ENCODE measurements around the gene FNDC5.

The FNDC5 gene

DNA sequence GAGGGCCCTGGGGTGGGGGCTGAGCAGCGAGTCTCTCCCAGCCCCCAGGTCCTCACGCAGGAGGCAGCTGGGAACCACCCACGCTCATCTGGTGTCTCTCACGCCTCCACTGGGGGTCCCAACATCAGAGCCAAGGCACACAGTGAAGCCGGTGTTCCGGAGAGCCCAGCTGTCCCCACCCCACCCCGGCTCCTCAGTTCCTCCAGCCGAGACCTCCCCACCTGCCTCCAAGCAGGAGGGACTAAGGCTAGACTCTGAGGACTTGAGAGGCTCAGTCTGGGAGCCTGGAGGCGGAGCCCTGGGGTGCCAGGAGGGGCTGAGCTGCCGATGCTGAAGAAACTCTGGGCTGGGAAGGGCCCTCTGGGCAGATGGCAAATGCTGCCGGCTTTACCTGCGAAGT lies 14.0 kb upstream of the FNDC5 start:
- Histone ChIP-seq H3K36me3 (ENCODE audit: control insufficient read depth in 5 of 5, insufficient read depth in 5 of 5, low read length in 5 of 5) (no peaks in the 10 kb centered on the region), H3K4me1 (ENCODE audit: control insufficient read depth in 5 of 5, insufficient read depth in 5 of 5, low read length in 5 of 5) (peaks cover 0 to 9% (median 5%) of the 10 kb centered on the region in 5 donors), H3K27me3 (ENCODE audit: control insufficient read depth in 5 of 5, insufficient read depth in 4 of 5, low read length in 5 of 5) (peaks cover 21 to 50% (median 42%) of the 10 kb centered on the region in 5 donors), H3K9ac (ENCODE audit: low read length in 5 of 5) (no peak overlapping the region), H3K9me3 (ENCODE audit: control insufficient read depth in 5 of 5, low read length in 5 of 5) (no peaks in the 10 kb centered on the region), H3K27ac (ENCODE audit: low read depth, low read length) (no peak overlapping the region), H3K4me3 (ENCODE audit: low read depth in 1 of 5, low read length in 5 of 5) (no peak overlapping the region)

DNA sequence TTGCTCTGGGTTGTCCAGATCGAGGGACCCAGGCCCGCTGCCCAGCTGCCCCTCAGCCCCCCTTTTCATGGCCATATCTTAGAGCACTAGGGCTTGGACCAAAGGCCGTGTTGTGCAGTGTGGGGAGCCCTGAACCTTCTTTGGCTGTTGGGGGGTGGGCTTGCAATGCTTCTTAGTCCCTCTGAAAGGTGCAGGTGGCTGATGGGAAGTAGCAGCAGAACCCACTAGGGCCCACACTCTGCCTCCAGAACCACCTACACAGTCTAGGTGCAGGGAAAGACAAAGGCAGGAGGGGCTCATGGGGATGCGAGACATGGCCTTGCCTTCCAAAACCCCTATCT lies 13.3 kb upstream of the FNDC5 start:
- H3K27ac ChIP-seq (ENCODE audit: low read depth, low read length): no peak overlapping the region
- no peaks in the 10 kb centered on the region for H3K9me3 ChIP-seq (ENCODE audit: control insufficient read depth in 5 of 5, low read length in 5 of 5)
- H3K9ac ChIP-seq (ENCODE audit: low read length in 5 of 5): no peak overlapping the region
- no peak overlapping the region for H3K4me3 ChIP-seq (ENCODE audit: low read depth in 1 of 5, low read length in 5 of 5)
- H3K36me3 ChIP-seq (ENCODE audit: control insufficient read depth in 5 of 5, insufficient read depth in 5 of 5, low read length in 5 of 5): no peaks in the 10 kb centered on the region
- peaks cover 0 to 9% (median 5%) of the 10 kb centered on the region in 5 donors for H3K4me1 ChIP-seq (ENCODE audit: control insufficient read depth in 5 of 5, insufficient read depth in 5 of 5, low read length in 5 of 5)
- peaks cover 21 to 50% (median 41%) of the 10 kb centered on the region in 5 donors for H3K27me3 ChIP-seq (ENCODE audit: control insufficient read depth in 5 of 5, insufficient read depth in 4 of 5, low read length in 5 of 5)

DNA sequence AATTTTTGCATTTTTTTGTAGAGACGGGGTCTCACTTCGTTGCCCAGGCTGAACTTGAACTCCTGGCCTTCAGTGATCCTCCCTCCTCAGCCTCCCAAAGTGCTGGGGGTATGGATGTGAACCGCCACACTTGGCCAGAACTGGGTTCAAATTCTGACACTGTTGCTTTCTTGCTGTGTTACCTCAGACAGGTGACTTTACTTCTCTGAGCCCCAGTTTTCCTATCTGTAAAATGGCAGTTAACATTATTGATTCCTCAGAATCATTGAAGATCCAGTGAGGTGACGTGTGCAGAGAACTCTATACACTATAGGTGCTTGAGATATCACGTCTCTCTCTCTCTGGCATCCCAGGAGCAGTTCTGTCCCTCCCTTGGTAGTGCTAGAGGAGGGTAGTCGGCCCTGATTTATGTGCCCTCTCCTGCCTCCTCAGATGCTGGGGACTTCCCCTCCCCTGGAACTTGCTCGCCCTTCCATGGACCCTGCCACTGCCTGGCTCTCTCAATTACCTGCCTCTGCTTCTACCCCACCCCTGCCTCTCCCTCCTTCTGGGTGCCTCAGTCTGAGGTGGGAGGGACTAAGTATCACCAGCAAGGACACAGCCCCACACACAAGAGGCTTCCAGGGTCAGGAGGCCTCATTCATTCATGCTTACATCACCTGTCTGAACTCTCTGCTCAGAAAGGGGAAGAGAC lies 12.8 kb upstream of the FNDC5 start:
- H3K27me3 ChIP-seq (ENCODE audit: control insufficient read depth in 5 of 5, insufficient read depth in 4 of 5, low read length in 5 of 5): peaks cover 25 to 49% (median 42%) of the 10 kb centered on the region in 5 donors

DNA sequence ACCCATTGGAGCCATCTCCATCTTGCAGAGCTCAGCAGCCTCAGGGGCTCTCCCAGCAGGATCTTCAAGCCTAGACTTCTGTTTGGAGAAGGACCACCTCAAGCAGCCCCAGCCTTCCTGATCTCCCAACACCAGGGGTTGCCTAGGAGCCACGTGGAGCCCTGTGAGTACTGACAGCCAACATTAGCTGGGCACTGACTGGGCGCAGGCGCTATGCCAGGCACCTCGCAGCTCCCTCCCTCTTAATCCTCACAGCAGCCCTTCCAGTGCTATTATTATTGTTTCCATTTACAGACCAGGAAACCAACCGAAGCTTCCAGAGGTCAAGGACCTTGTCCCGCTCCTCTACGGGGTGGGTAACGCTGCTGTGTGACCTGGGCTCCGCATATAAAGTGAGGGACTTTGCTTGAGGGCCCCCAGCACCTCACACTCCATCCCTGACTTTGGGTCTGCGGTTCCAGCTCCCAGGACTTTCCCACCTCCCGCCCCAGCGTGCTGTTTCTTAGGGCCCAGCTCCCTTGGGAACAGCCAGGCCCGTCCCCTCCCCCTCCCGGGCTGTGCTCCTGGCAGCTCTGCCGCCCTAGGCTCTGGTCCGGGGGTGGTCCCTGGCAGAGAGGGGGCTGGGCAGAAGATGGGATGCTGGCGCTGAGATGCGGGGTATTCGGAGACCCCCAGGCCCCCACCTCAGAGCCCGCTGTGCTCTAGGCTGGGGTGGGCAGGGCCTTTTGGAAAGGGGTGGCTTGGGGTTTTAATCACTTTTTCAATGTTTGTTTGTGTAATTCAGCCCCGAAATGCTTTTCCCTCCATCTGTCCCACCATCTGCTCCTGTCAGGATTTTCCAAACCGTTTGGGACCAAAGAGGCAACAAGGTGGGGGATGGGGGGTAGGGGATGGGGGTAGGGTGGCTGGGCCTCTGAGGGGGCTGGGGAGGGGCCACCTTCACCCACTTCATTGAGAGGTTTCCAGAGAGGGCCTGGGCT lies 11.4 kb upstream of the FNDC5 start:
- H3K36me3 ChIP-seq (ENCODE audit: control insufficient read depth in 5 of 5, insufficient read depth in 5 of 5, low read length in 5 of 5): no peaks in the 10 kb centered on the region
- H3K27ac ChIP-seq (ENCODE audit: low read depth, low read length): no peak overlapping the region
- H3K9ac ChIP-seq (ENCODE audit: low read length in 5 of 5): no peak overlapping the region
- H3K4me1 ChIP-seq (ENCODE audit: control insufficient read depth in 5 of 5, insufficient read depth in 5 of 5, low read length in 5 of 5): peaks cover 0 to 9% (median 5%) of the 10 kb centered on the region in 5 donors
- no peaks in the 10 kb centered on the region for H3K9me3 ChIP-seq (ENCODE audit: control insufficient read depth in 5 of 5, low read length in 5 of 5)
- no peak overlapping the region for H3K4me3 ChIP-seq (ENCODE audit: low read depth in 1 of 5, low read length in 5 of 5)
- H3K27me3 ChIP-seq (ENCODE audit: control insufficient read depth in 5 of 5, insufficient read depth in 4 of 5, low read length in 5 of 5): peaks cover 19 to 47% (median 40%) of the 10 kb centered on the region in 5 donors

More for the DNA sequence above, 12.8 kb upstream of the FNDC5 start:
- Histone ChIP-seq H3K4me3 (ENCODE audit: low read depth in 1 of 5, low read length in 5 of 5) (no peak overlapping the region), H3K9ac (ENCODE audit: low read length in 5 of 5) (no peak overlapping the region), H3K27ac (ENCODE audit: low read depth, low read length) (no peak overlapping the region), H3K9me3 (ENCODE audit: control insufficient read depth in 5 of 5, low read length in 5 of 5) (no peaks in the 10 kb centered on the region), H3K4me1 (ENCODE audit: control insufficient read depth in 5 of 5, insufficient read depth in 5 of 5, low read length in 5 of 5) (peaks cover 0 to 9% (median 5%) of the 10 kb centered on the region in 5 donors), H3K36me3 (ENCODE audit: control insufficient read depth in 5 of 5, insufficient read depth in 5 of 5, low read length in 5 of 5) (no peaks in the 10 kb centered on the region)

DNA sequence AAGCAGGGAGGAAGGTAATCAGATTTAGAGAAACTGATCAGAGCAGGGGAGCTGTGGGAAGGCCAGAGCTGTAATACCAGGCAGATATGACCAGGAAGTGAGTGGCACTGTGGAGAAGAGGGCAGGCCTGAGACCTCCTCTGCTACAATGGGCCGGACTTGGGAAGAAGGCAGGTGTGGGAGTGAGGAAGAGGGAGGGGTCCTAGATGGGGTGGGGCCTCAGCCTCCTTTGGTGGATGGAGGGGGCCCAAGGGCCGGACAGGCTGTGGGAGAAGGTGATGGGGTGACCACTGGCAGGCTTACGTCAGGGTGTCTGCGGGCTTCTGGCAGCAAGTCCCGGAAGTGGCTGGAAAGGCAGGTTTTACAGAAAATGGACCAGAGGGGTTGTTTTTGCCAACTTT lies 10.6 kb upstream of the FNDC5 start:
- Histone ChIP-seq H3K36me3 (ENCODE audit: control insufficient read depth in 5 of 5, insufficient read depth in 5 of 5, low read length in 5 of 5) (no peaks in the 10 kb centered on the region), H3K9me3 (ENCODE audit: control insufficient read depth in 5 of 5, low read length in 5 of 5) (no peaks in the 10 kb centered on the region), H3K4me3 (ENCODE audit: low read depth in 1 of 5, low read length in 5 of 5) (no peak overlapping the region), H3K27ac (ENCODE audit: low read depth, low read length) (no peak overlapping the region), H3K4me1 (ENCODE audit: control insufficient read depth in 5 of 5, insufficient read depth in 5 of 5, low read length in 5 of 5) (peaks cover 0 to 14% (median 5%) of the 10 kb centered on the region in 5 donors), H3K27me3 (ENCODE audit: control insufficient read depth in 5 of 5, insufficient read depth in 4 of 5, low read length in 5 of 5) (peaks cover 14 to 43% (median 40%) of the 10 kb centered on the region in 5 donors), H3K9ac (ENCODE audit: low read length in 5 of 5) (no peak overlapping the region)

DNA sequence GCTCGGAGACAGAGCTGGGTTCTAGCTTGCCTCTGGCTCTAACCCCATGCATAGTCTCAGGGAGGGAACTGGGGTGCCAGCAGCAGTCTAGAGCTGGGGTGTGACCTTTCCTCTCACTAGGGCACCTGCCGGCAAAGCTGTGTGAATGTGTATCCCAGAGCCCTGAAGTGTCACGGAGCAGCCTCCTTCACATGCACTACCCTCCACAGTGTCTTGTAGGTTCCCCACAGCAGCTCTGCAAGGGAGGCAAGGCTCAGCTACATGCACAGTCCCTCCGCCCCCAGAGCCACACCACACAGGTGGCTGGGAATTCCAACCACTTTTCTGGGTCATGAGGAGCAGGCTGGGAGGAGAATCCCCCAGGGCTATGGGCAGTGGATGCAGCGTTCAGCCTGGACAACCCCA lies 7.9 kb upstream of the FNDC5 start:
- H3K36me3 ChIP-seq (ENCODE audit: control insufficient read depth in 5 of 5, insufficient read depth in 5 of 5, low read length in 5 of 5): no peaks in the 10 kb centered on the region
- no peaks in the 10 kb centered on the region for H3K9me3 ChIP-seq (ENCODE audit: control insufficient read depth in 5 of 5, low read length in 5 of 5)
- no peak overlapping the region for H3K4me3 ChIP-seq (ENCODE audit: low read depth in 1 of 5, low read length in 5 of 5)
- peaks cover 5 to 25% (median 20%) of the 10 kb centered on the region in 5 donors for H3K27me3 ChIP-seq (ENCODE audit: control insufficient read depth in 5 of 5, insufficient read depth in 4 of 5, low read length in 5 of 5)
- no peak overlapping the region for H3K27ac ChIP-seq (ENCODE audit: low read depth, low read length)
- H3K9ac ChIP-seq (ENCODE audit: low read length in 5 of 5): no peak overlapping the region
- peaks cover 0 to 11% (median 5%) of the 10 kb centered on the region in 5 donors for H3K4me1 ChIP-seq (ENCODE audit: control insufficient read depth in 5 of 5, insufficient read depth in 5 of 5, low read length in 5 of 5)

DNA sequence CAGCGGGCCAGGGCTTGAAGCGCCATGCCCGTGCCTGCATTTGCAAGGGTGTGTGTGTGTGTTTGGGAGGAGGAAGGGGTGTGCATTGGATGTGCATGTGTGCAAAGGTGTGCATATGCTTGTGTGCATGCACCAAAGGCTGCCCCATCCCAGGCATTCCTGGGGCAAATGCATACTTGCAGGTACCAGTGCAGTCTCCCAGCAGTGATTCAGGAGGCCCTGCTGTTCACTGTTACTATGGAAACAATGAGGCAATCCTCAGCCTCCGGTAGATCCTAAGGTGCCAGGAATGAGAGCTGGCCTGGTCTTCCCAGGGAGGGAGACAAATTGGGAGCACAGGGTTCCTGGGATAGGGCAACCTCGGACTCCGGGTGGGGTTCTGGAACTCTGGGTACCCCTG lies 7.5 kb upstream of the FNDC5 start:
- H3K4me3 ChIP-seq (ENCODE audit: low read depth in 1 of 5, low read length in 5 of 5): no peak overlapping the region
- no peaks in the 10 kb centered on the region for H3K9me3 ChIP-seq (ENCODE audit: control insufficient read depth in 5 of 5, low read length in 5 of 5)
- no peaks in the 10 kb centered on the region for H3K36me3 ChIP-seq (ENCODE audit: control insufficient read depth in 5 of 5, insufficient read depth in 5 of 5, low read length in 5 of 5)
- H3K9ac ChIP-seq (ENCODE audit: low read length in 5 of 5): no peak overlapping the region
- no peak overlapping the region for H3K27ac ChIP-seq (ENCODE audit: low read depth, low read length)
- H3K27me3 ChIP-seq (ENCODE audit: control insufficient read depth in 5 of 5, insufficient read depth in 4 of 5, low read length in 5 of 5): peaks cover 5 to 26% (median 18%) of the 10 kb centered on the region in 5 donors
- peaks cover 0 to 11% (median 5%) of the 10 kb centered on the region in 5 donors for H3K4me1 ChIP-seq (ENCODE audit: control insufficient read depth in 5 of 5, insufficient read depth in 5 of 5, low read length in 5 of 5)

DNA sequence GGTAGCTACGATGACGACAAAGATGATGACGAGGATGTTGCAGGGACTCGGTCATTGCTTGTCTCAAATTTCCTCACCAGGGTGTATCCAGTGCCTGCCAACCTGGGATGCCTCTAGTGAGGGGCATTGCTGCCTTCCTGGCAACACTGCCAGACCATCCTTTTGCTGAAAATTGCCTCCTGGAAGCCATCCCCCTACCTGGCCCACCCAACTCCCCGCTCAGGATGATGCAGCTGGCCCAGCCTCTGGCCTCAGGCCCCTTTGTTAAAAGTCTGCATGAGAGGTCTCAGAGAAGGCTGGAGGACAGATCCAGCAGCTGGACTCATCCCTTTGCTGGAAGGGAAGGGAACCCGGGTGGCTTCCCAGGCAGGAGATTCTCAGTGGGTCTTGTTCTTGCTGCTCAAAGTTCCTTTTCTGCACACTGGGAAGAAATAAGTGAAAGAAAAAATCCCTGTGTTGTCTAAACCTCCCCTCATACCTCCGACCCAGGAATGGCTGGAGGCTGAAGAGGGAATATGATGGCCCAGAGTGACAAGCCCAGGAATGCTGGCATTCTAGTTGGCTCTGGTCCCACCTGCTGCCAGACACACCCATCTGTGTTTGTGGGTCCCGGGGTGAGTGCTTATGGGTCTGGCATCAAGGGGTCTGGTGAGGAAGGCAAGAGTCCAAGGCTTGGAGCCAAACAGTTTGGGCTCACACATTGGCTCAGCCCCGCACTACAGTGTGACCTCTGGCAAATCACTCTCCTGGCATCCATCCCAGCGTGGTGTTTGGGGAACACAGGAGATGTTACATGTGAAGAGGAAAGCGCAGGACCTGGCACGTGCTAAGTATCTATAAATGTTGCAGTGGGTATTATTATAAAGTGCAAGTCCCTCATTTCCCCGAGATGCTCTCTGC lies 6.7 kb upstream of the FNDC5 start:
- peaks cover 5 to 28% (median 18%) of the 10 kb centered on the region in 5 donors for H3K27me3 ChIP-seq (ENCODE audit: control insufficient read depth in 5 of 5, insufficient read depth in 4 of 5, low read length in 5 of 5)
- H3K27ac ChIP-seq (ENCODE audit: low read depth, low read length): no peak overlapping the region
- no peak overlapping the region for H3K4me3 ChIP-seq (ENCODE audit: low read depth in 1 of 5, low read length in 5 of 5)
- no peaks in the 10 kb centered on the region for H3K36me3 ChIP-seq (ENCODE audit: control insufficient read depth in 5 of 5, insufficient read depth in 5 of 5, low read length in 5 of 5)
- H3K9ac ChIP-seq (ENCODE audit: low read length in 5 of 5): no peak overlapping the region
- H3K4me1 ChIP-seq (ENCODE audit: control insufficient read depth in 5 of 5, insufficient read depth in 5 of 5, low read length in 5 of 5): peaks cover 0 to 15% (median 5%) of the 10 kb centered on the region in 5 donors
- no peaks in the 10 kb centered on the region for H3K9me3 ChIP-seq (ENCODE audit: control insufficient read depth in 5 of 5, low read length in 5 of 5)

DNA sequence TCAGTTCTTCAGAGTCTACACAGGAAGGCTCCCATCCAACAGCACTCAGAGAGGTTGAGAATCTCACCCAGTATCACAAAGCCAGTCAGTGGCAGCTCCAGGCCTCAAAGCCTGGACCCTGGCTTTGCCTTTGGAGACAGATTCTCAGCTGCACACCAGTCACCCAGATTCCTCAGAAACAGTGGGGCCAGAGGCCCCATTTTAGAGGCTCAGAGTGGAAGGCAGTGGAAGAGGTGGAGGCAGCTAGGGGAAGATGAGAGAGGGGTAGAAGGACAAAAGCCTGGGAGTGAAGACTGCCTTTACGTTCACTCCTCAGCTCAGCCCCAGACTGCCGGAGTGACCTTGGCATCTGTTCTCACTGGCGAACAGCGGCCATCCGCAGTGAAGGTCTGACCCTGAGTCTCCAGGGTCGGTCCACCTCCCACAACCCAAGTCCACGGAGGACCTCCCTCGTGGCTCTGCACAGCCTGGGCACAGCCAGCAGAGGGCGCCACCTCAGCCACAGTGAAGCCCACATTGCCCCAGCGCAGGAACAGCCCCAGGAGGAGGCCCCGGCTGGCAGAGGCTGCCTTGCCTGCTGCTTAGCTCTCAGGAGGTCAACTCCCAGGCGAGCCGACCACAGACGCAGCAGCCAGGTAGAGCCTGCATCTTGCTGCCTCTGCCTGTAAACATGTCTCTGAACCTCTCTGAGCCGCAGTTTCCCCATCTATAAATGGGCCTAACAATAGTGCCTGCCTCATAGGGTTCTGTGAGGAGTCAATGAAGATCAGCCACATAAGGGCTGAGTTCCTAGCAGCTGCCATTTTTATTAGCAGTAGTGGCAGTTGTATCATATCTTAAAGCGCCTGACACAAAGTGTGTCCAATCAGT lies 5.9 kb upstream of the FNDC5 start:
- no peak overlapping the region for H3K4me3 ChIP-seq (ENCODE audit: low read depth in 1 of 5, low read length in 5 of 5)
- no peaks in the 10 kb centered on the region for H3K36me3 ChIP-seq (ENCODE audit: control insufficient read depth in 5 of 5, insufficient read depth in 5 of 5, low read length in 5 of 5)
- peaks cover 8 to 35% (median 21%) of the 10 kb centered on the region in 5 donors for H3K27me3 ChIP-seq (ENCODE audit: control insufficient read depth in 5 of 5, insufficient read depth in 4 of 5, low read length in 5 of 5)
- no peak overlapping the region for H3K27ac ChIP-seq (ENCODE audit: low read depth, low read length)
- peaks cover 0 to 12% (median 3%) of the 10 kb centered on the region in 5 donors for H3K4me1 ChIP-seq (ENCODE audit: control insufficient read depth in 5 of 5, insufficient read depth in 5 of 5, low read length in 5 of 5)
- no peak overlapping the region for H3K9ac ChIP-seq (ENCODE audit: low read length in 5 of 5)
- no peaks in the 10 kb centered on the region for H3K9me3 ChIP-seq (ENCODE audit: control insufficient read depth in 5 of 5, low read length in 5 of 5)
